Left lung (tissue), 10 donors: ENCODE data around the gene LRP5. TPM values are rescaled to one million over a fixed set of nuclear protein-coding genes. Genes with fewer than 3 reads are reported as not detected.
A peak's percentile ranks its signal among the peaks of the same experiment; 100 is the strongest.

Source experiments
- ATAC-seq: fragments of 200-7000 bp; cut with Tn5 transposase; one replicate; pipeline ENCODE4 v1.9.1; 2020; ENCODE audit warnings: moderate library complexity
- DNase-seq, 4 donors: peaks; one replicate each; pipeline ENCODE4 v3.0.0-alpha.2; 2013 to 2020
- H3K27ac ChIP-seq, 2 donors: fragments of 200-600 bp; sonication (generic) in 1 of 2; one replicate each; pipeline versions ENCODE4 v1.5.0 to v1.8.0; 2020 to 2021
- H3K27me3 ChIP-seq, 2 donors: fragments of 200-600 bp; sonication (generic) in 1 of 2; one replicate each; pipeline versions ENCODE4 v1.5.0 to v1.8.0; 2020 to 2021
- H3K36me3 ChIP-seq, 2 donors: fragments of 200-600 bp; sonication (generic) in 1 of 2; one replicate each; pipeline versions ENCODE4 v1.5.0 to v1.8.0; 2020 to 2021
- H3K4me1 ChIP-seq, 2 donors: fragments of 200-600 bp; one replicate each; pipeline ENCODE4 v1.8.0; 2021
- H3K4me3 ChIP-seq, 2 donors: fragments of 200-600 bp; sonication (generic) in 1 of 2; one replicate each; pipeline versions ENCODE4 v1.5.0 to v1.8.0; 2020 to 2021; ENCODE audit warnings: mild to moderate bottlenecking in 1 of 2
- H3K9me3 ChIP-seq, 2 donors: fragments of 200-600 bp; sonication (generic) in 1 of 2; one replicate each; pipeline versions ENCODE4 v1.5.0 to v1.8.0; 2020 to 2021
- CTCF ChIP-seq, 2 donors: fragments of 200-600 bp; sonication (generic) in 1 of 2; IDR thresholded peaks; one replicate each; pipeline versions ENCODE4 v1.5.0 to v1.8.0; 2021; ENCODE audit warnings: antibody characterized with exemption in 2 of 2
- intact Hi-C, 2 donors: fragments of 100-400 bp; cut with DNase I; formaldehyde crosslinking; loops; one replicate each; pipeline versions ENCODE4 v1.11.2 to v1.14.2; 2022
- polyA plus RNA-seq, 6 donors: library from polyadenylated mRNA; unstranded; fragments of 120-200 nt; gene quantifications; one replicate each; pipeline ENCODE4 v1.2.1, GENCODE V29; 2013; ENCODE audit not compliant: insufficient read length in 6 of 6
- total RNA-seq, 2 donors: library from RNA; stranded (reverse); fragmentation: NEBNext Ultra II Directional; extraction: Animal tissue kit (Norgen Biotek cat#: 25700); gene quantifications; one replicate each; pipeline ENCODE4 v1.2.1, GENCODE V29; 2021
- donor health status: DM: no; HTN: yes; CAD: no.
- donor health status: DM: no; HTN: no; CAD: no.

The LRP5 gene
- total and polyA plus RNA-seq, 8 donors = 48.9 to 71.9 (median 57.4) TPM

DNA sequence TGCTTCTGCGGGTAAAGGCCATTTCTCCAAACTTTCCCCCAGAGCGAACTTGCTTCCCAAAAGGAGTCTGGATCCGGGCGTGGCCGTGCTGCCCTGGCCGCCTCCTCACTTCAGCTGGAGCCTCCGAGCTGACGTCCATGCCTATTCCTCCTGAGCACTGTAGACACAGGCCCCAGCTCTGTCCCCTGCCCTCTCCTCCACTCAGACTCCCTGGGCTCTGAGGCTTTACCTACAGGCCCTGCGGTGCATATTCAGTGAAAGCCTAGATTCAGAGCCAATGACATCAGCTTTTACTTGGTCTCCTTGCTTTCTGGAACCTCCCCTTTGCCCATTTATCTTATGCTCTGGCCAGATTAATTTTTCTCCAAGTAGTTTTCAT, 9.7 kb downstream of the LRP5 start:
- peaks cover 0 to 19% of the 10 kb centered on the region in 2 donors for H3K4me1 ChIP-seq
- intact Hi-C loops = no loop called here
- TF ChIP-seq CTCF (IDR thresholded peaks at IDR 0.05) = no peak
- no peaks in the 10 kb centered on the region for H3K9me3 ChIP-seq
- H3K27me3 ChIP-seq = no peaks in the 10 kb centered on the region
- H3K27ac ChIP-seq = peak overlapping the region in 1 of 2 donors; percentile 0
- no peak overlapping the region for H3K4me3 ChIP-seq
- no peaks in the 10 kb centered on the region for H3K36me3 ChIP-seq
- ATAC-seq (peak; percentile 66), DNase-seq (no peak)

- no peak for ATAC-seq
- DNase-seq = no peak
- no peaks in the 10 kb centered on the region for H3K36me3 ChIP-seq
- intact Hi-C loops = no loop called here
- no peak overlapping the region for H3K4me3 ChIP-seq
- TF ChIP-seq CTCF (IDR thresholded peaks at IDR 0.05) = no peak
- H3K27me3 ChIP-seq = no peaks in the 10 kb centered on the region
- no peaks in the 10 kb centered on the region for H3K9me3 ChIP-seq
- no peak overlapping the region for H3K27ac ChIP-seq
- H3K4me1 ChIP-seq = peaks cover 5 to 28% of the 10 kb centered on the region in 2 donors
These were observed 11.8 kb downstream of the LRP5 start for GRCh38 chr11:68324241-68324640.

DNA sequence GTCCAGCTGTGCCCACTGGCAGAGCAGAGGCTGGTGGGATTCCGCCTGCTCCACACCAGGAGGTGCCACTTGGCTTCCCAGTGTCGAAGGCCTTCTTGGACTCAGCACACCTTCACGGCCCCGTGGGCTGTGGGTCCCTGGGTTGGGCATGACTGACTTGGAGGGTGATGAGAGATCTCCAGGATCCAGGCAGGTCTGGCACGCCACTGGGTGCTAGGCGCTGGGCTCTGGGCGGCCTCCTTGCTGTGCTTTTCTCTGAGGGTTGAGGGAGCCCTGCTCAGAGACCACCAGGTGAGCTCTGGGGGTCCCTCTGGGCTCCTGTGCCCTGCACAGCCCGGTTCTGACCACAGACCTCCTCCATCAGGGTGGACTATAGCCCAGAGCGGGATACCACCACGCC, 12.3 kb downstream of the LRP5 start:
- Histone ChIP-seq H3K27ac (no peak overlapping the region), H3K9me3 (no peaks in the 10 kb centered on the region), H3K4me3 (no peak overlapping the region), H3K36me3 (no peaks in the 10 kb centered on the region), H3K4me1 (peaks cover 5 to 33% of the 10 kb centered on the region in 2 donors), H3K27me3 (no peaks in the 10 kb centered on the region)
- no peak for DNase-seq
- intact Hi-C loops = no loop called here
- no peak for TF ChIP-seq CTCF (IDR thresholded peaks at IDR 0.05)
- no peak for ATAC-seq

- Histone ChIP-seq H3K27ac (no peak overlapping the region), H3K9me3 (no peaks in the 10 kb centered on the region), H3K36me3 (no peaks in the 10 kb centered on the region), H3K27me3 (no peaks in the 10 kb centered on the region), H3K4me3 (no peak overlapping the region), H3K4me1 (peaks cover 5 to 39% of the 10 kb centered on the region in 2 donors)
- intact Hi-C loops = no loop called here
- DNase-seq (no peak), ATAC-seq (no peak)
- no peak for TF ChIP-seq CTCF (IDR thresholded peaks at IDR 0.05)
These were observed 13.0 kb downstream of the LRP5 start for GRCh38 chr11:68325183-68325906.

DNA sequence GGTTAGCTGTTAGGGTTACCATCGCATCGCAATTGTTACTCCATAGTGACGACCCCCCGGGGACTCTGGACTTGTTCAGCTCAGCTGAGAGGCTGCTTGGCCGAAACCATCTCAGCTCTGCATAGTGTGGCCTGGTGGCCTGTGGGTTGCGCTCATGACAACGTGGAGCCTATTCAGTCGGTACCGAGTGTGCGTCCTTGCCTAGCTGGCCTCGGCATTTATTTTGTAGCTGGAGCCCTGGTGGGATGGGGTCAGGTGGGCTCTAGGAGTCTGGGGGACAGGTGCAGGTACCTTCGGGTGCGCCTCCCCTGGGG, 13.5 kb downstream of the LRP5 start:
- Histone ChIP-seq H3K27ac (no peak overlapping the region), H3K4me1 (peaks cover 6 to 45% of the 10 kb centered on the region in 2 donors), H3K27me3 (no peaks in the 10 kb centered on the region), H3K36me3 (no peaks in the 10 kb centered on the region), H3K9me3 (no peaks in the 10 kb centered on the region), H3K4me3 (no peak overlapping the region)
- intact Hi-C loops = no loop called here
- ATAC-seq (no peak), DNase-seq (no peak)
- no peak for TF ChIP-seq CTCF (IDR thresholded peaks at IDR 0.05)
